Right cardiac atrium (tissue), 5 donors: ENCODE data around the gene ANKRD26. TPM values are rescaled to one million over a fixed set of nuclear protein-coding genes. Genes with fewer than 3 reads are reported as not detected.
A peak's percentile ranks its signal among the peaks of the same experiment; 100 is the strongest.

Experiments used
- ATAC-seq, 2 donors: fragments of 200-7000 bp; cut with Tn5 transposase; one replicate each; pipeline versions ENCODE4 v1.8.0 to v1.9.1; 2020; ENCODE audit warnings: moderate library complexity in 2 of 2, mild to moderate bottlenecking in 1 of 2
- DNase-seq, 3 donors: peaks; one replicate each; pipeline ENCODE4 v3.0.0-alpha.2; 2020
- H3K27ac ChIP-seq: one replicate; pipeline ENCODE4 v1.5.1; 2013; ENCODE audit warnings: mild to moderate bottlenecking, low read length, control low read depth, moderate library complexity
- H3K27me3 ChIP-seq: one replicate; pipeline ENCODE4 v1.6.1; 2013; ENCODE audit not compliant: control insufficient read depth, insufficient read depth
- H3K4me1 ChIP-seq: one replicate; pipeline ENCODE4 v1.6.1; 2013; ENCODE audit warnings: low read length; ENCODE audit not compliant: control insufficient read depth, insufficient read depth
- H3K4me3 ChIP-seq: one replicate; pipeline ENCODE4 v1.5.1; 2013; ENCODE audit warnings: low read length, control low read depth
- H3K9me3 ChIP-seq: one replicate; pipeline ENCODE4 v1.6.1; 2013; ENCODE audit warnings: low read length; ENCODE audit not compliant: control insufficient read depth
- WGBS: extraction: QIAGEN DNeasy Blood & Tissue Kit; methylation state at CpG from one replicate; pipeline ENCODE4 v1.1.7; 2013; 5-methylcytosine and 5-hydroxymethylcytosine counted together
- intact Hi-C, 4 donors: fragments of 100-400 bp; cut with DNase I; formaldehyde crosslinking; loops; one replicate each; pipeline versions ENCODE4 v1.11.0 to v1.14.0; 2022 to 2023
- polyA plus RNA-seq: library from polyadenylated mRNA; stranded (reverse); fragments of 200-250 nt; gene quantifications from one replicate; pipeline ENCODE4 v1.2.3, GENCODE V29; 2013
- total RNA-seq, 4 donors: library from RNA; stranded (reverse); fragmentation: NEBNext Ultra II Directional; extraction: Animal tissue kit (Norgen Biotek cat#: 25700); gene quantifications; one replicate each; pipeline ENCODE4 v1.2.1, GENCODE V29; 2021
- donor health status: healthy with polysubstance abuse.
- donor health status: DM: no; HTN: yes; CAD: no.
- donor health status: DM: no; HTN: no; CAD: no.
- donor health status: DM: no; HTN: yes; CAD: no; lungs with severe emphysema.
- donor health status: DM: yes; HTN: yes; CAD: no.

ANKRD26 gene
- total and polyA plus RNA-seq, 5 donors: 6.7 to 13.6 (median 9.8) TPM

DNA sequence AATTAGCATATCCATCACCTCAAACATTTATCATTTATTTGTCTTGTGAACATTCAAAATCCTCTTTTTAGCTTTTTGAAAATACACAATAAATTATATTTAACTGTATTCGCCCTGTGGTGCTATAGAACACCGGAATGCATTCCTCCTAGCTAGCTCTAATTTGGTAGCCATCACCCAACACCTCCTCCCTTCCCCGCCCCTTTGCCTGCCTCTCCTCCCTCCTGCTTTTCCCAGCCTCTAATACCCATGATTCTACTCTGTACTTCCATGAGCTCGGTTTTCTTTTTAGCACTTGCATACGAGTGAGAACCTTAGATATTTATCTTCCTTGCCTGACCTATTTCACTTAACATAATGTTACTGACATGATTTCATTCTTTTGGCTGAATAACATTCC is 80.1 kb downstream of the ANKRD26 start:
- Histone ChIP-seq H3K9me3 (no peaks in the 10 kb centered on the region), H3K27me3 (no peaks in the 10 kb centered on the region), H3K27ac (no peak overlapping the region), H3K4me3 (no peak overlapping the region), H3K4me1 (peaks cover 3% of the 10 kb centered on the region)
- DNase-seq (no peak), ATAC-seq (peak; percentile 78)
- intact Hi-C loops: no loop called here
- 59% methylated on average over 5 of the region's 5 CpGs for WGBS

GRCh38 chr10:27019827-27020226 is 80.5 kb downstream of the ANKRD26 start:
- intact Hi-C loops: no loop called here
- peaks cover 3% of the 10 kb centered on the region for H3K4me1 ChIP-seq
- no peaks in the 10 kb centered on the region for H3K9me3 ChIP-seq
- peak; percentile 64 to 85 for ATAC-seq
- DNase-seq: no peak
- no peak overlapping the region for H3K27ac ChIP-seq
- WGBS: 33% methylated on average over 4 of the region's 4 CpGs
- no peak overlapping the region for H3K4me3 ChIP-seq
- no peaks in the 10 kb centered on the region for H3K27me3 ChIP-seq

GRCh38 chr10:26997610-26998009 is 102.7 kb downstream of the ANKRD26 start:
- Histone ChIP-seq H3K4me3 (no peak overlapping the region), H3K27ac (no peak overlapping the region), H3K27me3 (no peaks in the 10 kb centered on the region), H3K9me3 (no peaks in the 10 kb centered on the region), H3K4me1 (no peaks in the 10 kb centered on the region)
- no peak for DNase-seq
- intact Hi-C loops: no loop called here
- 94% methylated on average over 9 of the region's 9 CpGs for WGBS
- ATAC-seq: no peak

GRCh38 chr10:26994743-26995142 is 105.6 kb downstream of the ANKRD26 start:
- H3K4me3 ChIP-seq: no peak overlapping the region
- ATAC-seq (no peak), DNase-seq (no peak)
- WGBS: 96% methylated on average over 3 of the region's 3 CpGs
- intact Hi-C loops: no loop called here
- H3K4me1 ChIP-seq: no peaks in the 10 kb centered on the region
- no peak overlapping the region for H3K27ac ChIP-seq
- no peaks in the 10 kb centered on the region for H3K9me3 ChIP-seq
- H3K27me3 ChIP-seq: no peaks in the 10 kb centered on the region

- Histone ChIP-seq H3K4me3 (no peak overlapping the region), H3K9me3 (no peaks in the 10 kb centered on the region), H3K27ac (no peak overlapping the region), H3K27me3 (no peaks in the 10 kb centered on the region), H3K4me1 (no peaks in the 10 kb centered on the region)
- DNase-seq: no peak
- no peak for ATAC-seq
- WGBS: 85% methylated on average over 1 of the region's 1 CpG
- intact Hi-C loops: no loop called here
These were observed 112.4 kb downstream of the ANKRD26 start for GRCh38 chr10:26987851-26988250.

DNA sequence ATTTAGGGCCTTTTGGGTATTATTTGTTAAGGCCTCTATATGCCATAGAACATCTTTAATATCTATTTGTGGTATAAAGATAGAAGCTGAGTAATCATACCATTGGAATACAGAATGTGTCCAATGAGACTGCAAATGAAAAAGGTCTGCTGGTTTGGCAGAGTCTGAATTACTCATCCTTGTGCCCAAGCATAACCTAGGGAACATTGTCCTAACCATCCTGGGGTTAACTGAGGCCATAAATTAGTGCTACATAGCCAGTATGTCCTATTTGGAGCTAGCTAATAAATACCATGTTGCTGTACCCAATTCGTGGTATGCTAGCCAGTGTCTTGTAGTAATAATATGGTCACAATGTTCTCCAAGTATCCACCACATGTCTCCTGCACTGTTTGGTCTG is 117.1 kb downstream of the ANKRD26 start:
- intact Hi-C loops: no loop called here
- WGBS: 88% methylated on average over 1 of the region's 1 CpG
- H3K4me3 ChIP-seq: no peak overlapping the region
- H3K9me3 ChIP-seq: no peaks in the 10 kb centered on the region
- DNase-seq (no peak), ATAC-seq (no peak)
- no peaks in the 10 kb centered on the region for H3K4me1 ChIP-seq
- no peaks in the 10 kb centered on the region for H3K27me3 ChIP-seq
- H3K27ac ChIP-seq: no peak overlapping the region

- H3K4me1 ChIP-seq: no peaks in the 10 kb centered on the region
- WGBS: 77% methylated on average over 1 of the region's 1 CpG
- no peak for DNase-seq
These were observed 118.2 kb downstream of the ANKRD26 start for GRCh38 chr10:26982058-26982457.

GRCh38 chr10:26981232-26981824 is 119.0 kb downstream of the ANKRD26 start:
- 86% methylated on average over 4 of the region's 4 CpGs for WGBS
- Histone ChIP-seq H3K27ac (no peak overlapping the region), H3K9me3 (no peaks in the 10 kb centered on the region), H3K27me3 (no peaks in the 10 kb centered on the region), H3K4me1 (no peaks in the 10 kb centered on the region), H3K4me3 (no peak overlapping the region)
- intact Hi-C loops: no loop called here
- ATAC-seq (no peak), DNase-seq (no peak)

More at GRCh38 chr10:26982058-26982457, 118.2 kb downstream of the ANKRD26 start:
- intact Hi-C loops: no loop called here
- ATAC-seq: no peak
- Histone ChIP-seq H3K27ac (no peak overlapping the region), H3K9me3 (no peaks in the 10 kb centered on the region), H3K4me3 (no peak overlapping the region), H3K27me3 (no peaks in the 10 kb centered on the region)

DNA sequence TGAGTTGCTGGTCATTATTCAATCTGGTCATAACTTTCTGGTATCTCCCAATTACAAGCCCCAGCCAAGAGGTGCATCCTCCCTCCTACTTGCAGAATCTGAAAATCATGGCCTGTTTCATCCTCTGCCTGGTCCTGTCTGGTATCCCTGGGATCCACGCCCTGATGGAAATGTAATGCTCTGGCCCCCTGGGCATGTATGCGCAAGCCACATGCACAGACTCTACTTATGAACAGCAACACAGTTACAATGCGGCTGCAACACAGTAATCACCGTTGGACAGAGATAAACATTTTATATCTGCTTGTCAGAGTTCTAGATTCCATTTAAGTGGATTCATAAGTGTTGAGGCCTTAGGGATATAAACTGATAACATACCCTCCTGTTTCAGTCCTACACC is 121.8 kb downstream of the ANKRD26 start:
- 88% methylated on average over 4 of the region's 4 CpGs for WGBS
- no peak overlapping the region for H3K4me3 ChIP-seq
- intact Hi-C loops: no loop called here

DNA sequence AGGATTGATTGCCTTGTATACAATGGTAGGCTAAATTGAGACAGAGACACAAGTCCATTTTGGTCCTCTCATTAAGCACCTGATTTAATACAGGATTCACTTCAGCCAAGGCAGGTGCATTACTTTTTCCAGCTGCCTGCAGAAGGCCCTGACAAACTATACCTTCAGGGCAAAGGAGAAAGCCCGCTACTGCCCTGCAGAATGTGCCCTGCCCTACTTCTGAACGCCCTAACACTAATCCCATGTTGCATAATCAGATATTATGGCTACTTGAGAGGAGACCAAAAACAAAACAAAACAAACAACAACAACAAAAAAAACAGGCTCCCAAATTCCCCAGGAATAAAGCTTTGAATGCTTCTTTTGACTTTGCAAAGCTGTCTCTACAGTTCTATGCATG is 122.7 kb downstream of the ANKRD26 start:
- Histone ChIP-seq H3K27me3 (no peaks in the 10 kb centered on the region), H3K4me3 (no peak overlapping the region), H3K27ac (no peak overlapping the region), H3K4me1 (no peaks in the 10 kb centered on the region), H3K9me3 (no peaks in the 10 kb centered on the region)
- DNase-seq (no peak), ATAC-seq (no peak)
- WGBS: 87% methylated on average over 2 of the region's 2 CpGs
- intact Hi-C loops: no loop called here

More for the DNA sequence above, 121.8 kb downstream of the ANKRD26 start:
- no peaks in the 10 kb centered on the region for H3K27me3 ChIP-seq
- H3K27ac ChIP-seq: no peak overlapping the region
- DNase-seq (no peak), ATAC-seq (no peak)
- no peaks in the 10 kb centered on the region for H3K4me1 ChIP-seq
- H3K9me3 ChIP-seq: no peaks in the 10 kb centered on the region

DNA sequence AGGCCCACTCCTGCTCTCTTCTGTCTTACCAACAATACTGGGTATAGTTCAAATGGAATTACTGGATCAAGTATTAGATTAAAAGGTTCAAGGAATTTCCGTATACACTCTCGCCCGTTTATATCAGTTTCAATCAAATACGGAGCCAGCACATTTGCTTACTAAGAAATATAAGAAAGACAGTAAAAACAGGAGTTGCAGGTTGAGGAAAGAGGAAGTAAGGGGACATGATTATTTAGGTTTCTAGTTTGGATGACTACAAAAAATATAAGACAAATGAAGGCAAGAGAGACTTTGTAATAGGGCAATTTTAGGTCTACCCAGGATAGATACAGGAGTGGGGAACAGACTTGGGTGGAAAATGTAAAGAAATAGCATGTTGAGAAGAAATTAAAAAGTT is 129.6 kb downstream of the ANKRD26 start:
- WGBS: 94% methylated on average over 4 of the region's 4 CpGs

More for the DNA sequence above, 129.6 kb downstream of the ANKRD26 start:
- intact Hi-C loops: no loop called here
- Histone ChIP-seq H3K4me3 (no peak overlapping the region), H3K27me3 (no peaks in the 10 kb centered on the region), H3K27ac (no peak overlapping the region), H3K9me3 (no peaks in the 10 kb centered on the region), H3K4me1 (no peaks in the 10 kb centered on the region)
- no peak for DNase-seq
- ATAC-seq: no peak
